ENCODE results near the gene PYGM.

Gene PYGM

DNA sequence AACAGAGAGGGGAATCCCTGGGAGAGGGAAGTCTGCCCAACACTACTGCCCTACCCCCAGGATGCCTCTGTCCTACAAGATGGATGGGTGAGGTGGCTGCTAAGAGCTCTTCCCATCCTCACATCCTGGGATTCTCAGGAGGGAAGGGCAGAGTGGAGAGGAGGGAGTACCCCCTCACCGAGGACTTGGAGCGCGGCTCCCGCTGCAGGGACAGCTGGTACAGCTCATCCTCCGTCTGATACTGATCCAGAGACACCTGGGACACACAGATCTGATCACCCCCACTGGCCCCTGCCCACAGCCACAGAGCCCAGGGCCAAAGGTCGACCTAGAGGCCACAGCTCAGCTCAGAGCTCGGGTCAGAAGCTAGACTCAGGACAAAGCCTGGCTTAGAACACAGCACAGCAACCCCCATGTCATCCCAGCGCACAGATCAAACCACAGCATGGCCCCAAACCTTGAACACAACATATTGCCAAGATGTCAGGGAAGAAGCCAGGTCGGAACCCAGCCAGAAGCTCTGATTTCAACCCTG lies 24.0 kb downstream of the PYGM start:
- no peak for DNase-seq (ENCODE audit: low spot score)

DNA sequence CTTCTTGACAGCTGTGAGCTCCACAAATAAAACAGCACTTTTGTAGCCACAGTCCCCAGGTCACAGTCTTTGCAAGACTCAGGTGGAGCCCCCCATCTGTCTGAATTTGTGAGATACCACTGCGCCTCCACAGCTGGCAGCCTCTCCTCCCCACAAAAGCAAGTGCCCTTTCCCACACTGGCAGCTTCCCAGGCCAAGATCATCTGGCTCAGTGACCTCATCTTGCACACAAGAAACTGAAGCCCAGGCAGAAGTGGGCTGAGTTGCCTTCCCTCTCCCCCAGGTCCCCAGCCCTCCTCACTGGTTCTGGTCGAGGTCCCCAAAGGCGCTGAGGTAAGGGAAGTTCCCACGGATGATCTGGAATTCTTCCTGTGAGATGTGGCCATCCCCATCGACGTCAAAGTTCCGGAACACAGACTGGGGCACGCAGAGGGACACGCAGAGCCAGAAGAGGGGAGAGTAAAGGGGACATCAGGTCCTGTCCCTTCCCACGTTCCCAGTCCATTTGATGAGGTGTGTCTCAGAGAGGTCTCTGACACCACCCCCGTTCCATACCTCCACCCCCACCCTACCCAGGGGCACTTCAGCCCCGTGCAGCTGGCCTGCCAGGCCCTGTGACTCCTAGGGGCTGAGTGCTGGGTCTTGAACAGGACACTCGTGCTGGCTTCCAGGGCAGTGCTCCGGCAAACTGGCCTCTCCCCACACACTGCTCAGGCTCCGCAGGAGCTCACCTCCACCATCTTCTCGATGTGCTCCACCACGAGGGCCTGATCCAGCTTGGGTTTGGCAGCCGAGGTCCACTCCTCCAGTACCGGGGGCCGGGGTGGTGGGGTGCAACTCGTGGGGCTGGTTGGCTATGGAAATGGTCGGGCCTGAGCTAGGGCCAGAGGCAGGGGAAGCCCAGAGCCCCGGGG lies 24.7 kb downstream of the PYGM start:
- no peak for DNase-seq (ENCODE audit: low spot score)

DNA sequence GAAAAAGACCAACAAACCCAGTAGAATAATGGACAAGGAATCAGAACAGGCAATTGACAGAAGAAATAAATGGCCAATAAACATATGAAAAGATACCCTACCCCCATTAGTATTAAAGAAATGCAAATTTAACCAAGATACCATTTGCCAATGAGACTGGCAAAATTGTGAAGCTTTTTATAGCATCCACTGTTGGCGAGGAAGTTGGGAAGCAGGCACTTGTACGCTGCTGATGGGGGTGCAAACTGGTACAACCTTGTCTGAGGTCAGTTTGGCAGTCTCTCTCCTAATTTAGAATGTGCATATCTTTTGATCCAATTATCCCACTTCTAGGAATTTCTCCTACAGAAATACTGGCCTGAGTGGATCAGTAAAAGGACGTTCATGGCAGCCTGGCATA lies 28.2 kb downstream of the PYGM start:
- no peak for DNase-seq (ENCODE audit: low spot score)

DNA sequence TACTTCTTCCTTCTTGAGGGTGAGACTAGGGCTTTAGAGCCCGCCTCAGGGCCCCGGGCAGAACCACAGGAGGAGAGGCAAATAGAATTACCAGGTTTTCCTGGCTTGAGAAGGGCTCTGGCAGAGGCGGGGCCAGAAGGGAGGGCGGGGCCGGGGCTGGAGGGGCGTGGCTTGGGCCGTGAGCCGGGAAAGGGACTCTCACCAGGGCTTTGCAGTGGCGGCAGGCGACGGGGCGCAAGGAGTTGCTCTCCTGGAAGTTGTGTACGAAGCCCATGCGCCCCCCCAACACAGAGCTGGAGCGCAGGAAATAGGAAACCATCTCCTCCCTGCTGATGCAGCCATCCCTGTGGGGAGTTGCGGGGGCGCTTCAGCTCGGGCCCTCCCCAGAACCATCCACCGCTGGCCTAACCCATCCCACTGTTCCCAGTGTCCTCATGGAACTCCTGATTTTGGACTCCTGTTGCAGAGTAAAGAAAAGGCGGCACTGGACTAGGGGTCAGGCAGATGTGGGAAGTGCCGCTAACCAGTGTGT lies 29.9 kb downstream of the PYGM start:
- DNase-seq (ENCODE audit: low spot score) = no peak

DNA sequence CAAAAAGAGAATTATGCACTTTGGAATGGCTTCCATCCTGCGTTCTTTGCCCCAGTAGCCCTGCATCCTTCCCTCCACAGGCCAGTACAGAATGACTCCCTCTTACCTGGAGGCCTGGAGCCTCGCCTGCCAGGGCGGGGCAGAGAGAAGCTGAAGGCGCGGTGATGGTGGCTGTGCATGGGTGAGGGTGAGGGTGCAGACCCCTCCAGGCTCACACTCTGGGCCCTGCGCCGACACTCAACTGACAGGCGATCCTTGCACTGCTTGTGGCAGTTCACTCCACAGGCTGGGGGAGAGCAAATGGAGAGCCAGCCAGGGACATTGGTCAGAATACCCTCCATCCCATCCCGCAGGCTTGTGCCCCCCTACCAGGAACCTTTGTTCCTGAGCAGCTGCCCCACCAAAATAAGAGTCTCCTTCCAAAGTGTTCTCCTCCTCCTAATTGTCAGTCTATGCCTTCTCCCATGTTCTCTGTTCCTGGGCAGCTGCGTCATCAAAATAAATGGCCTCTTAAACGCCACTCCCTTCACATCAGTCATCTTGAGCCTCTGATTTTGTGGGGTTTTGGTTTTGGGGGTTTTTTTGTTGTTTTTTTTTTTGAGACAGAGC lies 30.9 kb downstream of the PYGM start:
- DNase-seq (ENCODE audit: low spot score) = no peak

DNA sequence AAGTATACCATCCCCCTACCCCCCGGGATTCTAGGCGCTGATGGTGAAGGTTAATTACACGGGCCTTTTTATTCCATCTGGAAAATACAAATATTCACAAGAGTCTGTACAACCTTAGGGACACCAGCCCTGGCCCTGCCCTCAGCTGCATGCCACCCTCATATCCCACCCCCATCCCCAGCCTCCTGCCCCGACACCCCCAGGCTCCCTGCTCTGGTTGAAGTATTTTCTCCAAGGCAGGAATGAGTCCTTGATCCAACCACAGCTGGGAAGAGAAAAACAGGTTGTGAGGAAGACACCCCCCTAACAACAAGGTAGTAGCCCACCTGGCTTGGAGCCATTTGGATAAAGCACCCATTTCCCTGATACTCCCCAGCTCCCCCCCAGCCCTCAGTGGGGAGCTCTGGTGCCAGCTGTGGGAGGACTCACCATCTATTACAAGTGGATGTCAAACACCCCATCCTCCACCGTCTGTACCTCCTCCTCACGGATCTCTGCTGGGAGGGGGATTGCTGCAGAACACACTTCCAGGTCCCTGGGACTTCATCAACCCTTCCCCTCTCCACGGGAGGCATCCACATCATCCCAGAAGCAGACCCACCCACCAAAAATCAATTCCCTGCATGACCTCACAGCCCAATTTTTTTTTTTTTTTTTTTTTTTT lies 32.8 kb downstream of the PYGM start:
- no peak for DNase-seq (ENCODE audit: low spot score)

DNA sequence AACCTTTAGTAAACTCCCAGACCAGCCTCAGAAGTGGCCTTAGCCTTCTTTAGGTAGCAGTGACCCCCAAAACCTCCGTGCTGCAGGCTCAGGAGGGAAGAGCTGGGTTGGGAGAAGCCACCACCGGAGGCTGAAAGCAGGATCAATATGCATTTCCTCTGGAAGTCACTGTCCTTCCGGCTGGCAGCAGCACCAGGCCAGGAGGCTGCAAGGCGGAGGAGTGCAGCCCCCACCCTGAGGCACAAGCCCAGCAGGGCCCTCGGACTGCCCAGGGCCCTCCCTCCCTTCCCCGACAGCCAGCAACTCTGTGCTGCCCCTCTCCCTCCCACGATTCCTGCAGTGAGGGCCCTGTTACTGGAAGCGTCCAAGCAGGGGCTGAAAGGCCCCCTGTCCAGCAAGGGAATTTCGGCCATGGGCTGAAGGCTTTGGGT lies 33.5 kb downstream of the PYGM start:
- no peak for DNase-seq (ENCODE audit: low spot score)

DNA sequence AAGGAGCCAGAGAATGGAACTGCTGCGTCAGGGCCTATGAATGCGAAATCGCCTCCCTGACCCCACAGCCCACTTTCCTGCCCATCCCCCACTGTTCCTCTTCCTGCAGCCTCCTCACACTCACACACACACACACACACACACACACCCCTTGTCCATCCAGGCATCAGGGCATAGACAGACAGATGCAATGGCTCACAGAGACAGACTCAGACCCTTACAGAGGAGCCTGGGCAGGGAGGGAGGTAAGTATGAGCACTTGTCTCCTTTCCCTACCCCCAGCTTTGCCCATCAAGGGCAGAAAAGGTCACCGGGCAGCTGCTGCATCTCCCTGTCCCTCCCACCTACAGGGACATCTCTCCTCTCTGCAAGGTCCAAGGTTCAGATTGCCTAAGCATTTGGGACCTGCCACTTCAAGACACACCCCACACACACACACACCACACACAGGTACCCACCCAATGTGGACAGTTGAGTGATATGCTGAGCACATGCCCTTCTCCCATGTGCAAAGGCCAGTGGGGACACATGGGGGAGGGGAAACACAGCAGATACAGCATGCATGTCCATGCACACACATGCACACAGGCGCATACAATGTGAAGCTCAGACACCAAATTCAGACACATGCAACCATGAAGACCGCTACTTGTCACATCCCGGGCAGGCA lies 34.8 kb downstream of the PYGM start:
- no peak for DNase-seq (ENCODE audit: low spot score)

DNA sequence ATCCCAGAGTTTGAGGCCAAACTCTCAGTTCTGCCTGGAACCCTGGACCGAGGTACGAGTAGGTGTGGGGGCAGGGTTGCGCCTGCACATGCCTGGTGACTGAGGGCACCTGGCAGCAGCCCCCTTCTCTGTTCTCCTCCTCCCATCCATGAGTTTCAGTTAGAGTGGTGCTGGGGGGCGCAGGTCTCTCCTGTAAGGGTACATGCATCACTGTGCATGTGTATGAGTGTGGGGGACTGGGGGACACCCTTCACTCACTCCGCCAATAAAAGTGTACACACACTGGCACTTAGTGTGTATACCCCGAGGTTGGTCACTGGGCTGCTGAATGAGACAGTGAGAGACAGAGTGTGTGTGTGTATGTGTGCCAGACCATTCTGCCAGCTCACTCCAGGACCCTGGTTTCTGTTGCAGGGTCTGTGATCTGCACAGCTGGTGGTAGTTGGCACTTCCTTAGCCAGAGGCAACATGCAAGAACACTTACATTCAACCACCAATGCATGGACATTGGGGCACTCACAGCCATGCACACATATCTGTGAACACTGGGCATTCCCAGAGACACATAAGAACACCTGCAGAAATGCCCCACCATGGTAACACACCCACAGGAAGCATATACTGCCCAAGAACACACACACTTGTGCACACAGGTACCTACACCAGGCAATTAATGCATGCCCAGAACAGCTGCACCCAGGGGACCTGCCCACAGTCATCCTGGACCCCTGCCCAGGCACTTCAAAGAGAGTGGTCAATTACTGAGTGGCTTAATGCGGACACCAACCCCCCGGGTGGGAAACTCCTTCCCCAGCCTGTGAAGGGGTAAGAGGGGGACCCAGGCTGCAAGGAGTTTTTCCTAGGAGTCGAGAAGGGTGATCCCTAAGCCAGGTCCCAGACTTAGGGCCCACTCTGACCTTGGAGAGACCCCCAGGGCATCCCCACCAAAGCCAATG lies 35.6 kb downstream of the PYGM start:
- DNase-seq (ENCODE audit: low spot score) = no peak

DNA sequence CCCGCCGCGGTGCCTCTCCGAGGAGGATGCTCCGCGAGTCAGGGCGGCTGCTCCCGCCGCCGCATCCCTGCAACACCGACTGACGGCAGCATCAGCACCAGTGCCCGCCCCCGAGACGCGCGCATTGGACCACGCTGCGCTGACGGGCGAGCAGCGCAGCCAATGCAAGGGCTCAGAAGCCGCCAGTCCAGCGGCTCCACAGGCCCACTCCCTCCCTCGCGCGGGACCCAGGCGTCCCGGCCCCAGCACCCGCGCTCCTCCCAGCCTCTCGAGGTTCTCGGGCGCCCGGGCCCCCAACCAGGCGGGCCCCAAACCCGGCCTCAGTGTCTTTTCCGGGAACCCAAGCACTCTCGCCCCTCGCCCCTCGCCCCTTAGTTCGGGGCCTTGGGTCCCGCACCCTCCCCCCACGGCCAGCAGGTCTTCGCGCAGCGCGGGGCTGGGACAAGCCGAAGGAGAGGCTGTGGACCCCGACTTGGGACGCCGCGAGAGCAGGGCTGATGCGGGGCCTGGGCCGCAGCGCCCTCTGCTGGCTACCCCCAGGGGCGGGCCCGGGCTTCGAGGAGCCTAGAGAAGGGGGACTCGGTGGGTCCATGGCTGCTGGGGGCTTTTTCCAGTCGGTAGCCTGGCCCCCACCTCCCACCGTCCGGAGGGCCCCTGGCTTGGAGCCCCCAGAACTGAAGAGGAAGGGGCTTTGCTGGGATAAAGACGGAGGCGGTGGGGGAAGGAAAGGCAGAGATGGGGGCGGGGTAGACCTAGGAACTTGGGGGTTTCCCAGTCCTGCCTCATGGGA lies 36.5 kb downstream of the PYGM start, which contains the start of gene NRXN2:
Gene NRXN2, minus strand, starts transcription at position 81 of the 790 bp plus-strand sequence. CDS start 9,498 bp downstream, outside the sequence.
- peak; percentile 99 for DNase-seq (ENCODE audit: low spot score)

DNA sequence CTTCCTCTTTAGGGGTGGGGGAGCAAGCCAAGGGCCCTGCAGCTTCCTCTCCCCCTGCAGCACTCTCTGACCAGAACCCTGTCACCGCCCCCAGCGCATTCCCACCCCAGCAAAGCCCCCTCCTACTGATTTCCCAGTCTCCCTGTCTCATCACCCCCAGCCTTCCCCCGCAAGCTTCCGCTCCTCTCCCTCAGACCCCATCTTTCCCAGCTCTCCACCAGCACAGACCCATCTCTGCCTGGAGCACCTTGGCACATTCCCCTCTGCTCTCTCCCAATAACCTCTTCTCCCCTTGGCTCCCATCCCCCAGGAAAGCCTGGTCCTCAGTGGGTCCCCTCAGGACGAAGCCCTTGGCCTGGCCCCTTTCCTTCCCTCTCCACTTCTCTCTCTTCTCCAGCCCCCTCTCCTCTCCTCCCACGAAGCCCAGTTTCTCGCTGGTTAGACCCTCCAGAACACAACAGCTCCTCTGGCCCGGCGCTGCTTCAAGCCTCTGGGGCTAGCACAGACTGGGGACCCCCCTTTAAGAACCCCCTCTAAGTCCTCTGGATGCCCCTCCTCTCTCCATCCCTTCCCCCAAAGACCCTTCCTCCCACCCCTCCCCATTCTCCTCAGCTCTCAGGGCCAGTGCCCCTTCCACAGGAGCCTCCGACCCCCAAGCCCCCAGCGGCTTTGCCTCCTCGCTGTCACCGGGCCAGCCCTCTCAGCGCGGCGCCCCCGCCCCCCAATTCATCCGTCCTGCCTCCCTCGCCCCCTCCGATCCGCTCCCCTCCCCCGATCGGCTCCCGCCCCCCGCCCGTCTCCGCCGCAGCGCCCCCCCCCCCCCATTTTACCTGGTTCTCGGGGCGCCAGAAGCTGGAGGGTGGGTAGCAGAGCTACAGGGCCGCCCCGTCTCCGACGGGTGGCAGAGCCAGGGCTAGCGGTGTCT lies 37.4 kb downstream of the PYGM start:
- DNase-seq (ENCODE audit: low spot score) = no peak

DNA sequence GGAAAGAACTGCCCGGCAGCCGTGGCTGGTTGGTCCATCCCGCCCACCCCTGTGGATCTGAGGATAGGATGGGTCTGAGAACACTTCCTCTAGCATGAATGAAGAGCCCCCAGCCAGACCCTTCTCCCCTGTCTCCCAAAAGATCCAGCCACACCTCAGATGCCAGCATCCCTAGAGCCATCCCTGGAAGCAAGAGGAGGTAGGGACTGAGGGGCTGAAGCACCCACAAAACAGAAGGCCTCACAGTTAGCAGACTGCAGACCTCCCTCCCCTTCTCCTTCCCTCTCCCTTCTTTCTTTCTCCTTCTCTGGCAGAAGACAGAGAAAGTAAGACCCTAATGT lies 38.4 kb downstream of the PYGM start:
- no peak for DNase-seq (ENCODE audit: low spot score)

DNA sequence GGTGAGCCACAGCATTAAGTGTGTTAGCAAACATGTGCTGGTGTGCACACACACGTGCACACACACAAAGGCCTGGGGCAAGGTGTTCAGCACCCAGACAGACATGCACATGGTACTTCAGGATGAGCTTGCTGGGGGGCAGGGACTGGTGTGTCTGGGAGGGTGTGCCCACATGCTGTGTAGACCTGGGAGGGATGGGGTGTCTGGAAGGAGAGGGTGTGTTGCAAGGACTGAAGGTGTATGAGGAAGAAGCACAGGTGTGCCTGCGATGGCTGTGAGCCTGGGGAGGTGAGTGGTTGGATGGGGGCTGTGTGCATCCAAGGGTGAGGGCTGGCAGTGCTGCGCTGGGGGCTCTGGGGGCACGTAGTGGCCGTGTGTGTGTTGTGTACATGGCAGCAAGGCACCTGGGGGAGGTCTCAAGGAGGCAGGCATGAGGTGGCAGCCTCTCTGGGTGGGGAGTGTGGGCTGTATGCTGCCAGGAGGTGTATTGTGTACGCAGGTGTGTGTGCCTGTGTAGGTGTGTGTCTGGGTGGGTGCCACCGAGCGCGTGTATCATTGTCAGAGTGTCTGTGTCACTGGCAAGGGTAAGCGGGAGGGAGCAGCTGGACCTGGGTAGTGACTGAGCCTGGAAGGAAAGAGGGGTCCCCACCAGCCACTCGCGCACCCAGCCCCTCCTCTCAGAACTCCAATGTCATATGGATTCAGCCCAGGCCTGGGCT lies 39.0 kb downstream of the PYGM start:
- no peak for DNase-seq (ENCODE audit: low spot score)

DNA sequence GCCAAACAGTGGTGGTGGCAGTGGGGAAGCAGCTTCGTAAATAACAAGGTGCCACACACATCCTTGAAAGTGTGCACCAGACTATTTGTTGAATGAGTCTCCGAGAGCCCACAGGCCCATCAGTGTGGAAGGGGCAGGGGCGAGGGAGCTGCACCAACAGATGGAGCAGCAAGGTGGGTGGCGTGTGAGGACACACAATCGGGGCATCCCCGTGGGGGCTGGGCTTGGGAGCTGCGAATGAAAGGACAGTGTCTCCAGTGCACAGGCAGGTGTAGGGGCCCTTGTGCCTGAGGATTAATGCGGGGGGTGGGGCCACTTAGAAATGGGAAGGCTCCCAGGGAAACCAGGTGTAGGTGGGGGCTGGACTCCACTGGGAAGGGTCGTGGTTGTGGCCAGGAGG lies 39.6 kb downstream of the PYGM start:
- no peak for DNase-seq (ENCODE audit: low spot score)

DNA sequence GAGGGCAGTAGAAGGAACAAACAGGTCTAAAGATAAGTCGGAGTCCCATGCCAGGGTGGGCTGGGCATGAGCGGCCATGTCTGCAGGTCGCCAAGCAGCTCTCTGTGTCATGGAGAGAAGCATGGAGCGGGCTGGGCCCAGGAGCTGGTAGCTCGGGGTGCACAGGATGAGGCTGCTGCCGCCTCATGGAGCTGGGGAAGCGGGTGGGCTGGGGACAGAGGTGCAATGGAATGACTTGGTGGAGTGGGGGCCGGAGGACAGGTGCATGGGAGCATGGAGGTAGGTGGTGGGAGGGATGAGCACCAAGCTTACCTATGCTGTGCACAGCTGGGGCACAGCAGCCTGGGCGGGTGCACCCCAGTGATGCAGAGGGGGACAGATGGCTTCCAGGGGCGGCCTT lies 40.4 kb downstream of the PYGM start:
- DNase-seq (ENCODE audit: low spot score) = no peak

DNA sequence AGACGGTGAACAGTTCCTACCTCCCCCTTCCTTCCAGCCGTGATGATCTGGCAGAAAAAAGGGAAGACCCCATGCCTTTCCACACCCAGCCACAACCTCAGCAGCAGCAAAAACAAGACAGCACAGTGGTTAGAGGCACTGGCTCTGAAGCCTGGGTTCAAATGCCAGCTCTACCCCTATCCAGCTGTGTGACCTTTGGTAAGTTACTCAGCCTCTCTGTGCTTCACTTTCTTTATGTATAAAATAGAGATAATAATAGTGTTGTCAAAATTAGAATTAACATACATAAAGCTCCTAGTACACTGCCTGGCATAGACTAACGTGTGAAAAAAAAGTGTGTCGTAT lies 41.0 kb downstream of the PYGM start:
- no peak for DNase-seq (ENCODE audit: low spot score)

DNA sequence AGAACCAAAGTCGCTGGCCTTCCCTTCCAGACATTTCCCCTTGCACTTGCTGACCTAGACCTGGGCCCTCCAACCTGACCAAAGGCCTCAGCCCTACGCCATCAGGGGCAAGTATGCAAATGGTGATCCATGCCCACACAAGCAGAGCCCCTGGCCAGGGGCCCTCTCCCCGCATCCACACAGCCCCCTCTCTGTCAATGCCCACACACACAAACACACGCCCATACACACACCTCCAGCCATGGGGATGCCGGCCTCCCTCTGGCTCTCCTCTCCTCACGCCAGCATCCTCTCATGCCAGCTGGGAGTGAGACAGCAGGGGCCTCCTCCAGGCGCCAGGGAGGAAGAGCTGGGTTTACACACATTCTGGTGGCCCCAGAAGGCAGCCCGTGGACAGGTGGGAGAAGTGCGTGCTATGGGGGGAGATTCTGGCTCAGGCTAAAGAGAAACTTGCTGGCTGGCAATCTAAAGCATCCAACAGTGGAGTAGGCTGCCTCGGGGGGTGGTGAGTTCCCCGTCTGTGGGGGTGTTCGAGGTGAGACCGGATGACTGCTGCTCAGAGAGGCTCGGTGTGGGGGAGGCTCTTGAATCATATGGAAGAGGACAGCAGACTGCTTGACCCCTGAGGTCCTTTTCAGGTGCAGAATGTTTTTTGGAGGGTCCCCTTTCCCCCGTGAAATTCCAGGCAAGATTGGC lies 41.5 kb downstream of the PYGM start:
- DNase-seq (ENCODE audit: low spot score) = no peak

DNA sequence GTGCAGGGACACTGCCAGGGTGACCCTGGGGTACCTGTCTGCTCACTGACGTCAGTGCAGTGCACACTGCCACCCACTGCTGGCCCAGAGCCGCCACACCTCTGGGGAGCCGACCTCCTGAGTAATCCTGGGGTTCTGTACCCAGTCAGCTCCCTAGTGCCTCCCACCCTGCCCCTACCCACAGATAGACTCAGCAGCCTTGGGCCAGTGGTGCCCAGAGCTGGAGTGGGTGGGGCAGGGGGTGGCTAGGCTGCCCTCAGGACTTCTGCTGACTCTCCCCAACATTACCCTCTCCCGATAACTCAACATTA lies 42.6 kb downstream of the PYGM start:
- no peak for DNase-seq (ENCODE audit: low spot score)

Measured in Ammon's horn (tissue), 1 donor.